ENCODE results near the gene PSMB11.
A peak's percentile ranks its signal among the peaks of the same experiment; 100 is the strongest.
"Not testable (repeated sequence)": the region's sequence is repeated elsewhere in the genome, so short reads cannot be mapped to it uniquely, and the experiment has no call there.

Gene PSMB11

GRCh38 chr14:23042162-23042965 lies at the start of gene PSMB11:
Gene PSMB11, plus strand, starts transcription at chr14:23042212. Its CDS starts 14 bp downstream, at chr14:23042226.
- no peak for DNase-seq

GRCh38 chr14:22993517-22993916 lies 48.5 kb upstream of the PSMB11 start:
- DNase-seq: no peak

- DNase-seq: peak; percentile 45
These were observed 47.2 kb upstream of the PSMB11 start for GRCh38 chr14:22994762-22995275.

- no peak for DNase-seq
These were observed 46.0 kb upstream of the PSMB11 start for GRCh38 chr14:22995889-22996625.

- peak; percentile 42 for DNase-seq
These were observed 45.0 kb upstream of the PSMB11 start for GRCh38 chr14:22996768-22997654.

GRCh38 chr14:22997676-22998323 lies 44.2 kb upstream of the PSMB11 start:
- DNase-seq: peak; percentile 75

GRCh38 chr14:22998329-22999012 lies 43.5 kb upstream of the PSMB11 start:
- DNase-seq: no peak

- DNase-seq: no peak
These were observed 41.2 kb upstream of the PSMB11 start for GRCh38 chr14:23000860-23001259.

GRCh38 chr14:23002592-23002991 lies 39.4 kb upstream of the PSMB11 start:
- no peak for DNase-seq

- not testable (repeated sequence) for DNase-seq
These were observed 37.7 kb upstream of the PSMB11 start for GRCh38 chr14:23004274-23004673.

- DNase-seq: no peak
These were observed 36.4 kb upstream of the PSMB11 start for GRCh38 chr14:23005451-23006187.

GRCh38 chr14:23006188-23006534 lies 35.9 kb upstream of the PSMB11 start:
- peak; percentile 38 for DNase-seq

- peak; percentile 99 for DNase-seq
These were observed 35.2 kb upstream of the PSMB11 start for GRCh38 chr14:23006544-23007419.

GRCh38 chr14:23008831-23009230 lies 33.2 kb upstream of the PSMB11 start:
- peak; percentile 92 for DNase-seq

- DNase-seq: peak; percentile 71
These were observed 32.5 kb upstream of the PSMB11 start for GRCh38 chr14:23009483-23009938.

- peak; percentile 83 for DNase-seq
These were observed 31.9 kb upstream of the PSMB11 start, which contains the start of gene C14orf93 for GRCh38 chr14:23009939-23010726. Gene C14orf93, minus strand, starts transcription at chr14:23010143. Its CDS starts 11,120 bp downstream, at chr14:22999023.

GRCh38 chr14:23013054-23013748 lies 28.8 kb upstream of the PSMB11 start:
- DNase-seq: no peak

GRCh38 chr14:23013749-23014054 lies 28.3 kb upstream of the PSMB11 start:
- DNase-seq: not testable (repeated sequence)
